GM18502 (cell line): ENCODE data around the gene MGLL.

Experiments
- ATAC-seq: cut with Tn5 transposase; IDR thresholded peaks from one replicate; pipeline ENCODE4 v1.9.1; 2021; ENCODE audit warnings: mild to moderate bottlenecking; ENCODE audit not compliant: unreplicated experiment, poor library complexity

MGLL gene

DNA sequence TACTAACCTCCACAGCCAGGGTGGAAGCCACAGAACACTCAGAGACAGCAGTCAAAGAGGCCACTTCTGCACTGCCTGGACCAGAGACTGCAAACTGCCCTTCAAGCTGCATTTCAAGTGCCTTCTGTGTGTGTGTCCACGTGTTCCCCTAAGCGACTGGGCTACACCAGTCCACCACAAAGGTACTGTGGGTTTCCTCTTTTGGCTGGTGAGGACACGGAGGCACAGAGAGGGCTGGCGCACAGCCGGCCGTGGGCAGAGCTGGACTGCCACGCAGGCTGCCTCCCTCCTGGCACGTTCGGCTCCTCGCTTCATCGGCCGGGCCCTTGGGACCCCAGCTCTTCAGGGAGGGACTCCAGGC is 60.9 kb downstream of the MGLL start:
- peak; percentile 36 for ATAC-seq

DNA sequence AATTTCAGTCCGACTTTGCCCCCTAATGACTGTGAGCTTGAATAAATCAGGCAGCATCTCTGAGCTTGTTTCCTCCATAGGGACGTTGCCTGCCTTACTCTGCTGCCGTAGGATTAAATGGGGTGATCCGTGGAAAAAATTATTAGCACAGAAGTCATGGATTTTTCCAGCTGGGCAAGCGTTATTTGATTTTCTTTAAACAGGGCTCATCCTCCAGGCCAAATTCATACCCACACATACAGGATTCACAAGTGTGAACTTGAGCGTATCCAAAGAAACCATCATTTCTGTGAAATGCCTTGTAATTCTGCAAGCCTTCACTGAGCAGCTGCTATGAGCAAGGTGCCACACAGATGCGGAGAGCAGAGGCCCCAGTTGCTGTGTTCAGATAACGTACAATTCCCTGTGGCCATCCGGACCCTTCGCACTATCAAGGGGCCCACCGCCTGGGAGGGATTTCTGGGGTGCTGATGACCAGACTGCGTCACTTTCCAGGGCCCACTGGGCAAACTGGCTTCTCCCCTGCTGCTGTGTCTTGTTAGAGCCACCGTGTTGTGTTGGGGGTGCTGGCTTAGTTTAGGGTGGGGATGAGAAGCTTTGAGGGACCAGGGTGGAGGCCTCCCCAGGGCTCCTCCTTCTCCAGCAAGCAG is 61.4 kb downstream of the MGLL start:
- ATAC-seq: no peak

DNA sequence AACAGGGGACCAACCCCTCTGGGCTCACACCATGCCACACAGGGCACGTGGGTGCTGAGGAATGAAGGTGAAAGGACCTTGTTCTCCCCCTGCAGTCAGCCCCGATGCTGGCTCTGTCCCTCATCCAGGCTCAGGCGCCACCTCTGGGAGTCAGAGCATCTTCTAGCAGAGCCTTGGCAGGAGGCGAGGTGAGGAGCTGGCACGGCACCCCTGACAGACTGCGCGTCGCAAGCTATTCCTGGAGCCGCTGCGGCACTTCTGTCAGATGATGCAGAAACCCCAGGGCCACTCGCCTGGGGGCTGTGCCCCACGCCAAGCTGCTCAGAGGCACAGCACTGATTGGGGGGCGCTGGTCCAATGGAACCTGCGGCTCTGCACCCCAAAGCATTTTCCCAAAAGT is 62.0 kb downstream of the MGLL start:
- ATAC-seq: no peak

GRCh38 chr3:127759826-127760225 is 62.5 kb downstream of the MGLL start:
- ATAC-seq: no peak

- ATAC-seq: no peak
These were observed 64.3 kb downstream of the MGLL start for GRCh38 chr3:127758013-127758412.

- ATAC-seq: no peak
These were observed 67.0 kb downstream of the MGLL start for GRCh38 chr3:127755305-127755681.

- ATAC-seq: peak; percentile 25
These were observed 67.7 kb downstream of the MGLL start for GRCh38 chr3:127754411-127755304.

DNA sequence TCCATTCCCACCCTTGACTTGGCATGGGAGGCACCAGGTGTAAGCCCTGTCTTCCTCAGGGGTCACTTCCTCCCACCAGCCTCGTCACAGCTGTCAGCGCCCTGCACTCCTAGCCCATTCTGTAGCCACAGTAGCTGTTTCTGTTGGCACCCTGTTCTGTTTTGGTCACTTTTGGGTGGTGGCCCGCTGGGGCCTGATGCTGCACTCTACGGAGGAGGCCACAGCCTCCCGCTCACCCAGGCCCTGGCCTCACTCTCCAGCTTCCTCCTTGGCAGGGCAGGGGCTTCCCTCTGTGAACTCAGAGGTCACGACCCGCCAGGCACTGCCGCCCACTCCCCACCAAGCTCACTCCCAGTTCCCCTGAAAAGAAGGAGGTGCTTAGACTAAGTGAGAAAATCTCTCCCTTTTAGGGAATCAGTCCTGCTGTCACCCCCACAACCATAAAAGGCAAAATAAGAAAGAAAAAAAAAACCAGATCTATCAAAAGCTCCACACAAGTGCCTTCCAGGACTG is 68.4 kb downstream of the MGLL start:
- peak; percentile 22 for ATAC-seq

- ATAC-seq: no peak
These were observed 69.0 kb downstream of the MGLL start for GRCh38 chr3:127753338-127753737.

GRCh38 chr3:127751782-127752181 is 70.5 kb downstream of the MGLL start:
- no peak for ATAC-seq

- no peak for ATAC-seq
These were observed 71.1 kb downstream of the MGLL start for GRCh38 chr3:127751163-127751621.

DNA sequence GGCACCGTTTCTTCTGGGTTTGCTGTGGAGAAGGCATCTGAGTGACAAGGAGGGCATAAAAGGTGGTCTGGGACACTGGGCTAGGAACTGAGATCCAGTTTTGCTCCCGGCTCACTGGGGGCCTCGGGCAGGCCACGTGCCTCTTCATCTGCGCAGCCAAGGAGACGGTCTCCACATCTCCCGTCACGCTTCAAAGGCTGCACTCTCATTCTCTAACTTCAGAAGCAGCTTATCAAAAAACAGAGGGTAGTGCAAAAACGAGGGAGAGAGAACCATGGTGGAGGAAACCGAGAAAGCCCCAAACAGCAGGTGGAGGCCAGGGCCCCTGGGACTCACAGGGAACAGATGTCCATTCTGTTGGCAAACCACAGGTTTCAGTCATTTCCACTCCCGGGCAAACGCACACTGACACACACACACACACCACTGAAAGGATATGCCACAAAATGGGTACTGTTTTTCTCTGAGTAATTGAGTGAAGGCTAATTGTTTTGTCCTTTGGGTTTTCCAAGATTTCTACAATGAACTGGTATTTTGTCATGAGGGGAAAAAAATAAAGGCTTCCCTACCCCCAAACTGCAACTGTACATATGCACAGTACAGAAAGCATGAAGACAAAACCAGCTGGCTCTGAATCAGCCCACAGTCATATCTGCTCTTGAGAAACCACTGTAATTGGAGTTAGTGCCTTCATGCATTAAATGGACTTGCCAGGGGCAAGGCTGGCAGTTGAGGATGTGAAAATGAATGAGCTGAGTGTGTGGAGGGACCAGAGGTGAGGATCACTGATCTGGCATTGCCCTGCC is 71.9 kb downstream of the MGLL start:
- peak; percentile 38 for ATAC-seq

DNA sequence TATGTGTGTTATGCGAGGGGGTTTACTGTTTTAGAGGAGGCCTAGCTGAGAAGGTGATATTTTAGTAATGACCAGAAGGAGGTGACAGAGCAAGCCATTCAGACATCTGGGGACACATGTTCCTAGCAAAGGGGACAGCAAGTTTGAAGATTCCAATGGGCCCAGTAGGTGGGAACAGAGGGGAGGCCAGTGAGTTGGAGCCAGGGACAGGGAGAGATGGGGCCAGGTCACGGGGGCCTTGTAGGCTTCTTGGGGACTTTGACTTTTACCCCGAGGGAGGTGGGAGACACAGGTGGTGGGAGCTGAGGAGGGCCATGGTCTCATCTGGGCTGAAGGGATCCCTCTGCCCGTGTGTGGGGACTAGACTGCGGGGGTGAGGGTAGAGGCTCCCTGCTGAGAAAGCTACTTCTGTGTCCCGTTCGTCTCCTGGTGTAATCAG is 72.5 kb downstream of the MGLL start:
- ATAC-seq: no peak

GRCh38 chr3:127749361-127749760 is 73.0 kb downstream of the MGLL start:
- no peak for ATAC-seq

- no peak for ATAC-seq
These were observed 73.5 kb downstream of the MGLL start for GRCh38 chr3:127748754-127749327.

DNA sequence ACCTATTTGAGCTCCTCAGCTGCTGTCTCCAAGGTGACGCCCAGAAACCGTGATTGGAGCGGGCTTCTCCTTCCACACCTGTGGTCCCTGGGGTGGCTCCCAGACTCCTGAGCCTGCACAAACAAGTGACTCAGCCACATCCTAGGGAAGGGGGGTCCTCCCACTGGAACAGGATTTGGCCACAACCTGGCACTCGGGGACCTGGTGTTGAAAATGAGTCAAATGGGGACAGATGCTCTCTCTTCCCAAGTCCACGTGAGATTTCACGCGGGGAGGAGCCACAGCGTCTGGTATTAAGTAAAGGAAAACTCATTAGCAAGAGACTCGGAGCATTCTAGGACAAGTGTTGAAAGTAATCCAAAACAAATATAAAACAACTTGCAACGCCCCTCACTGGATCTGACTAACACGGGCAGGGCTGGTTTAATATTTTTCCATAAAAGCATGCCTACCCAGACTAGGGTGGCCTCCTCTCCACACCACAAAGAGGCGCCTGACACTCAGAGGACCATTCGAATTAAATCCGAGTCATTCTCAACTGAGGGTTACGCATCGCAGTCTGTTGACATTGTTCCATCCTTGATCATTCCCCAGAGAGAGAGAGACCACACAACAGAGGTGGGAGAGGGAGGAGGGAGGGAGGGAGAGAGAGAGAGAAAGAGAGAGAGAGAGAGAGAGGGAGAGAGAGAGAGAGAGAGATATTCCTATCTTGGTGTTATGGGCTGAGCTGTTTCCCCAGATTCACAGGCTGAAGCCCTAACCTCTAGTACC is 74.4 kb downstream of the MGLL start:
- ATAC-seq: no peak

GRCh38 chr3:127747066-127747465 is 75.2 kb downstream of the MGLL start:
- ATAC-seq: no peak

- no peak for ATAC-seq
These were observed 75.8 kb downstream of the MGLL start for GRCh38 chr3:127746400-127747057.
